Measurements from ENCODE around the gene C2orf72. TPM values are rescaled to one million over a fixed set of nuclear protein-coding genes. Genes with fewer than 3 reads are reported as not detected.

The C2orf72 gene
- 1 to 10 TPM in 1 of 2 donors, under 1 TPM in 1; 0.84 to 1.4 TPM for total RNA-seq

- Mint-ChIP-seq H3K36me3 (ENCODE audit: insufficient read depth in 2 of 2) (peaks cover 0 to 2% of the 10 kb centered on the region in 2 donors), H3K4me1 (ENCODE audit: low read depth) (peaks cover 6% of the 10 kb centered on the region), H3K27me3 (ENCODE audit: low read depth) (peaks cover 86% of the 10 kb centered on the region), H3K27ac (no peak within 1 kb of the TSS), H3K9me3 (no peaks in the 10 kb centered on the region), H3K4me3 (peak within 1 kb of the TSS; percentile 71 to 76)
- peak; percentile 58 to 68 for ATAC-seq (replicated peaks in 1 of 2)
- peak in 1 of 2 donors; percentile 13 for DNase-seq
These were observed at the start of gene C2orf72 for GRCh38 chr2:231037202-231037730. TSS of gene C2orf72 (plus strand) at chr2:231037523. CDS start at chr2:231037566, 43 bp downstream.

- no peaks in the 10 kb centered on the region for H3K9me3 Mint-ChIP-seq
- H3K4me3 Mint-ChIP-seq: no peak overlapping the region
- H3K36me3 Mint-ChIP-seq (ENCODE audit: insufficient read depth in 2 of 2): peaks cover 0 to 2% of the 10 kb centered on the region in 2 donors
- no peak for DNase-seq
- no peak for ATAC-seq (replicated peaks in 1 of 2)
- no peak overlapping the region for H3K27ac Mint-ChIP-seq
- peaks cover 23% of the 10 kb centered on the region for H3K4me1 Mint-ChIP-seq (ENCODE audit: low read depth)
- H3K27me3 Mint-ChIP-seq (ENCODE audit: low read depth): peaks cover 21% of the 10 kb centered on the region
These were observed 47.6 kb upstream of the C2orf72 start for GRCh38 chr2:230989731-230990130.

GRCh38 chr2:230990131-230990898 is 47.0 kb upstream of the C2orf72 start:
- DNase-seq (no peak), ATAC-seq (replicated peaks in 1 of 2) (no peak)
- peaks cover 0 to 2% of the 10 kb centered on the region in 2 donors for H3K36me3 Mint-ChIP-seq (ENCODE audit: insufficient read depth in 2 of 2)
- peaks cover 25% of the 10 kb centered on the region for H3K27me3 Mint-ChIP-seq (ENCODE audit: low read depth)
- H3K4me1 Mint-ChIP-seq (ENCODE audit: low read depth): peaks cover 18% of the 10 kb centered on the region
- no peak overlapping the region for H3K4me3 Mint-ChIP-seq
- H3K9me3 Mint-ChIP-seq: no peaks in the 10 kb centered on the region
- no peak overlapping the region for H3K27ac Mint-ChIP-seq

GRCh38 chr2:230990899-230991150 is 46.5 kb upstream of the C2orf72 start:
- no peak for DNase-seq
- ATAC-seq (replicated peaks in 1 of 2): no peak
- peaks cover 13% of the 10 kb centered on the region for H3K4me1 Mint-ChIP-seq (ENCODE audit: low read depth)
- no peak overlapping the region for H3K4me3 Mint-ChIP-seq
- H3K36me3 Mint-ChIP-seq (ENCODE audit: insufficient read depth in 2 of 2): peaks cover 0 to 2% of the 10 kb centered on the region in 2 donors
- H3K9me3 Mint-ChIP-seq: no peaks in the 10 kb centered on the region
- peaks cover 29% of the 10 kb centered on the region for H3K27me3 Mint-ChIP-seq (ENCODE audit: low read depth)
- H3K27ac Mint-ChIP-seq: no peak overlapping the region

- Mint-ChIP-seq H3K9me3 (no peaks in the 10 kb centered on the region), H3K4me3 (no peak overlapping the region), H3K27me3 (ENCODE audit: low read depth) (peaks cover 33% of the 10 kb centered on the region), H3K36me3 (ENCODE audit: insufficient read depth in 2 of 2) (no peaks in the 10 kb centered on the region), H3K4me1 (ENCODE audit: low read depth) (peaks cover 6% of the 10 kb centered on the region), H3K27ac (no peak overlapping the region)
- no peak for DNase-seq
- ATAC-seq (replicated peaks in 1 of 2): no peak
These were observed 45.7 kb upstream of the C2orf72 start for GRCh38 chr2:230991598-230991997.

- Mint-ChIP-seq H3K4me3 (no peak within 1 kb of the TSS), H3K27ac (no peak within 1 kb of the TSS), H3K9me3 (peaks cover 1 to 4% of the 10 kb centered on the region in 2 donors), H3K36me3 (ENCODE audit: insufficient read depth in 2 of 2) (peaks cover 3% of the 10 kb centered on the region in 2 donors), H3K4me1 (ENCODE audit: low read depth) (no peaks in the 10 kb centered on the region), H3K27me3 (ENCODE audit: low read depth) (peaks cover 54% of the 10 kb centered on the region)
- DNase-seq: no peak
- ATAC-seq (replicated peaks in 1 of 2): no peak
These were observed 41.5 kb upstream of the C2orf72 start, which contains the start of gene SPATA3 for GRCh38 chr2:230995821-230996220. TSS of gene SPATA3 (plus strand) at chr2:230996121. CDS start at chr2:230996234, 113 bp downstream.

GRCh38 chr2:230996661-230997060 is 40.7 kb upstream of the C2orf72 start:
- ATAC-seq (replicated peaks in 1 of 2) (no peak), DNase-seq (no peak)
- peaks cover 3% of the 10 kb centered on the region in 2 donors for H3K36me3 Mint-ChIP-seq (ENCODE audit: insufficient read depth in 2 of 2)
- no peak overlapping the region for H3K27ac Mint-ChIP-seq
- H3K4me1 Mint-ChIP-seq (ENCODE audit: low read depth): no peaks in the 10 kb centered on the region
- peaks cover 57% of the 10 kb centered on the region for H3K27me3 Mint-ChIP-seq (ENCODE audit: low read depth)
- H3K4me3 Mint-ChIP-seq: no peak overlapping the region
- H3K9me3 Mint-ChIP-seq: peaks cover 1 to 4% of the 10 kb centered on the region in 2 donors

- Mint-ChIP-seq H3K27me3 (ENCODE audit: low read depth) (peaks cover 56% of the 10 kb centered on the region), H3K4me3 (no peak overlapping the region), H3K4me1 (ENCODE audit: low read depth) (no peaks in the 10 kb centered on the region), H3K27ac (no peak overlapping the region), H3K36me3 (ENCODE audit: insufficient read depth in 2 of 2) (peaks cover 3 to 4% of the 10 kb centered on the region in 2 donors), H3K9me3 (peaks cover 1 to 4% of the 10 kb centered on the region in 2 donors)
- ATAC-seq (replicated peaks in 1 of 2): no peak
- DNase-seq: no peak
These were observed 38.4 kb upstream of the C2orf72 start for GRCh38 chr2:230998882-230999281.

- Mint-ChIP-seq H3K36me3 (ENCODE audit: insufficient read depth in 2 of 2) (peaks cover 3 to 6% of the 10 kb centered on the region in 2 donors), H3K9me3 (peaks cover 3 to 4% of the 10 kb centered on the region in 2 donors), H3K4me1 (ENCODE audit: low read depth) (no peaks in the 10 kb centered on the region)
These were observed 37.8 kb upstream of the C2orf72 start for GRCh38 chr2:230999477-230999876.

GRCh38 chr2:231000211-231000904 is 37.0 kb upstream of the C2orf72 start:
- Mint-ChIP-seq H3K27ac (no peak overlapping the region), H3K9me3 (peaks cover 8 to 11% of the 10 kb centered on the region in 2 donors), H3K4me1 (ENCODE audit: low read depth) (no peaks in the 10 kb centered on the region), H3K36me3 (ENCODE audit: insufficient read depth in 2 of 2) (peaks cover 10 to 12% of the 10 kb centered on the region in 2 donors), H3K27me3 (ENCODE audit: low read depth) (peaks cover 50% of the 10 kb centered on the region), H3K4me3 (no peak overlapping the region)
- ATAC-seq (replicated peaks in 1 of 2) (no peak), DNase-seq (no peak)

More at GRCh38 chr2:230999477-230999876, 37.8 kb upstream of the C2orf72 start:
- DNase-seq (no peak), ATAC-seq (replicated peaks in 1 of 2) (no peak)
- Mint-ChIP-seq H3K27ac (no peak overlapping the region), H3K4me3 (no peak overlapping the region), H3K27me3 (ENCODE audit: low read depth) (peaks cover 56% of the 10 kb centered on the region)

- Mint-ChIP-seq H3K27ac (no peak overlapping the region), H3K4me1 (ENCODE audit: low read depth) (no peaks in the 10 kb centered on the region), H3K4me3 (no peak overlapping the region), H3K9me3 (peaks cover 11 to 13% of the 10 kb centered on the region in 2 donors), H3K36me3 (ENCODE audit: insufficient read depth in 2 of 2) (peaks cover 13 to 15% of the 10 kb centered on the region in 2 donors), H3K27me3 (ENCODE audit: low read depth) (peaks cover 47% of the 10 kb centered on the region)
- ATAC-seq (replicated peaks in 1 of 2) (no peak), DNase-seq (no peak)
These were observed 36.3 kb upstream of the C2orf72 start for GRCh38 chr2:231001036-231001435.

- Mint-ChIP-seq H3K36me3 (ENCODE audit: insufficient read depth in 2 of 2) (peaks cover 11 to 15% of the 10 kb centered on the region in 2 donors), H3K4me1 (ENCODE audit: low read depth) (no peaks in the 10 kb centered on the region), H3K9me3 (peaks cover 11% of the 10 kb centered on the region in 2 donors), H3K4me3 (no peak overlapping the region), H3K27ac (no peak overlapping the region), H3K27me3 (ENCODE audit: low read depth) (peaks cover 40% of the 10 kb centered on the region)
- ATAC-seq (replicated peaks in 1 of 2) (no peak), DNase-seq (no peak)
These were observed 35.4 kb upstream of the C2orf72 start for GRCh38 chr2:231001921-231002320.

GRCh38 chr2:231002641-231003040 is 34.7 kb upstream of the C2orf72 start:
- Mint-ChIP-seq H3K9me3 (peaks cover 9% of the 10 kb centered on the region in 2 donors), H3K4me3 (no peak overlapping the region), H3K27ac (no peak overlapping the region), H3K4me1 (ENCODE audit: low read depth) (no peaks in the 10 kb centered on the region), H3K27me3 (ENCODE audit: low read depth) (peaks cover 36% of the 10 kb centered on the region), H3K36me3 (ENCODE audit: insufficient read depth in 2 of 2) (peaks cover 9 to 12% of the 10 kb centered on the region in 2 donors)
- DNase-seq: no peak
- no peak for ATAC-seq (replicated peaks in 1 of 2)

Data from activated T-cell treated with anti-CD3 and anti-CD28 coated beads, Interleukin-2, amount 50 U/mL, for 72 hours (primary cell).